OCI-LY3 (cell line): ENCODE measurements around the gene ARHGEF28.

Source experiments
- CTCF ChIP-seq: fragments of 200-600, 300-600 bp; sonication (generic); IDR thresholded peaks from 2 replicates; pipeline ENCODE4 v1.5.1; 2014; ENCODE audit warnings: antibody characterized with exemption, low read length, low read depth
- EZH2phosphoT487 ChIP-seq: fragments of 200-600 bp; shearing (Covaris generic); IDR thresholded peaks from 2 replicates; pipeline ENCODE4 v1.6.1; 2018; ENCODE audit warnings: antibody characterized with exemption, mixed run types, low read depth

- no peak for TF ChIP-seq CTCF
- TF ChIP-seq EZH2phosphoT487: no peak
Measured at GRCh38 chr5:73640861-73641320, 14.9 kb downstream of the ARHGEF28 start.
